OCI-LY1 (cell line): ENCODE results near the gene IQCN.

Experiments used
- CTCF ChIP-seq: fragments of 200-600 bp; sonication (generic), shearing (Covaris generic); IDR thresholded peaks from 2 replicates; pipeline ENCODE4 v1.5.1; 2017; ENCODE audit warnings: mild to moderate bottlenecking, antibody characterized with exemption, low read length, moderate library complexity, mixed read lengths
- EZH2 ChIP-seq: fragments of 200-600 bp; sonication (generic), shearing (Covaris generic); IDR thresholded peaks from 2 replicates; pipeline ENCODE4 v1.8.0; 2017; ENCODE audit warnings: borderline replicate concordance, mixed run types, mild to moderate bottlenecking, antibody characterized with exemption, low read length, moderate library complexity, mixed read lengths

GRCh38 chr19:18270326-18270725 is 3.9 kb downstream of the IQCN start:
- no peak for TF ChIP-seq CTCF
- TF ChIP-seq EZH2: no peak
